Right lobe of liver (tissue), 4 donors: ENCODE measurements around the gene JCAD.
A peak's percentile ranks its signal among the peaks of the same experiment; 100 is the strongest.

Experiments
- POLR2A ChIP-seq: fragments of 450-650 bp; IDR thresholded peaks from one replicate; pipeline ENCODE4 v1.6.1; 2017; ENCODE audit warnings: antibody characterized with exemption, mild to moderate bottlenecking
- TF ChIP-seq, protein P1 (sequence below), 4 donors: fragments of 200-600 bp in 3 of 4; fragments of 450-650 bp in 1 of 4; IDR thresholded peaks; one replicate each; pipeline versions ENCODE4 v1.5.1 to v1.8.0; 2016 to 2022; ENCODE audit warnings: antibody characterized with exemption in 4 of 4, mild to moderate bottlenecking in 2 of 4
- donor health status: DM: no; HTN: no; CAD: no.
- donor health status: DM: no; HTN: no; CAD: no.
- donor health status: DM: no; HTN: yes; CAD: no.

DNA sequence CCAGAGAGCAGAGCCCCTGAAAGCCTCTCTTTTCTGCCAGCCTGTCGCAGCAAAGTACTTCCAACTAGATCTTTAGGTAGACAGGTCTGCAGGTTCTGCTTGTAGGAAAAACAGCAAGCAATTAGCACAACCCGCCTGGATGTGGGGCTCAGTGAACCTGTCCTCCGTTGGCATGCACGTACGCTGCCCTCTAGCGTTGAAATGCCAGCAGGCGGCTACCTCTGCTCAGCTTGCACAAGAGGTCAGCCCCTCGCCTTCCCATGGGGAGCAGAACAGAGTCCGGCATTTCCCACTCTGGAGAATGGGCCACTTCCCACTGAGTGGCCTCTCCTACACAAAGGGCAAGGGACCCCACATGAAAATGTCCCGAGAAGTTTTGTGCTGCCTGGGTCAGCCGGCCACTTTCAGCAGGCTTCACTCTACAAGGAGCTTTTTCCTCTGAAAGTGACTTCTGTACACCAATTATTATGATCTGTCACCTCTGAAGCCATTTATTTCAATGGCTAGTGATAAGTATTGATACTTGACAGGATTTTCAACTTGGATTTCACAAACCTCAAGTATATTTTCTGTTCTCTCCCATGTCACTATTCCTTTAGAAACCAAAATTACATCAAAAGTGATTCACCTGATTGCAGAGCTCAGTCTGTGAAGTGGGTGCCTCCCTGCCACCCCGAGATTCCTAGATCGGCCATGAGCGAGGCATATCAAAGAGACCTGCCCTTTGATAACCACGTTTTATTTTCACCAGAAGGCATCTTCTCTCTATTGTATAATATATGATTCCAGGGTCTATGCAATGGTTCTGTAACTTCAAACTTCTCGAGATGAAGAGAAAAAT, 56.7 kb downstream of the JCAD start:
- TF ChIP-seq, protein P1, sequence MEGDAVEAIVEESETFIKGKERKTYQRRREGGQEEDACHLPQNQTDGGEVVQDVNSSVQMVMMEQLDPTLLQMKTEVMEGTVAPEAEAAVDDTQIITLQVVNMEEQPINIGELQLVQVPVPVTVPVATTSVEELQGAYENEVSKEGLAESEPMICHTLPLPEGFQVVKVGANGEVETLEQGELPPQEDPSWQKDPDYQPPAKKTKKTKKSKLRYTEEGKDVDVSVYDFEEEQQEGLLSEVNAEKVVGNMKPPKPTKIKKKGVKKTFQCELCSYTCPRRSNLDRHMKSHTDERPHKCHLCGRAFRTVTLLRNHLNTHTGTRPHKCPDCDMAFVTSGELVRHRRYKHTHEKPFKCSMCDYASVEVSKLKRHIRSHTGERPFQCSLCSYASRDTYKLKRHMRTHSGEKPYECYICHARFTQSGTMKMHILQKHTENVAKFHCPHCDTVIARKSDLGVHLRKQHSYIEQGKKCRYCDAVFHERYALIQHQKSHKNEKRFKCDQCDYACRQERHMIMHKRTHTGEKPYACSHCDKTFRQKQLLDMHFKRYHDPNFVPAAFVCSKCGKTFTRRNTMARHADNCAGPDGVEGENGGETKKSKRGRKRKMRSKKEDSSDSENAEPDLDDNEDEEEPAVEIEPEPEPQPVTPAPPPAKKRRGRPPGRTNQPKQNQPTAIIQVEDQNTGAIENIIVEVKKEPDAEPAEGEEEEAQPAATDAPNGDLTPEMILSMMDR (IDR thresholded peaks at IDR 0.05), result peak; percentile 80 to 93 (median 86)
- TF ChIP-seq POLR2A, result no peak
